ENCODE measurements around the gene TSPAN12. TPM values are rescaled to one million over a fixed set of nuclear protein-coding genes. Genes with fewer than 3 reads are reported as not detected.

The TSPAN12 gene
- total RNA-seq, 1 donor from 2014 or later: not detected

DNA sequence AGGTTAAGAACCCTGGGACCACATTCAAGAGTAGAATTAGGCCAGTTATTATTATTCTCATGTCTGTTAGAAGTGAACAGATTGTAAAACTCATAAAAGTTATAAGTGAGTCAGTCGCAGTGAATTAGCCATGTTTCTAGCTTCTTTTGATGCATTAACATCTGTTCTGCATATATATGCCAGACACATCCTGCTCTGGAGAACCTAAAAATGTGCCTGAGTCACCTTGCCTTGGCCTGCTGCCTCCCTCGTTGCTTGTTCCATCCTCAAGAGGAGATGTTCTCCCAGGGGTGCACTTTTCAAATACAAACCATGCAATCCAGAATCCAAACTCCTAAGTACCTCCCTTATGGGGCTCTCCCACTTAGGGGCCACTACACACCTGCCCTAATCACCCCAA is 14.8 kb downstream of the TSPAN12 start:
- intact Hi-C loops (cut with micrococcal nuclease): no loop called here

- intact Hi-C loops (cut with micrococcal nuclease): no loop called here
Measured at GRCh38 chr7:120842121-120842621, 15.8 kb downstream of the TSPAN12 start.

GRCh38 chr7:120841608-120842007 is 16.3 kb downstream of the TSPAN12 start:
- intact Hi-C loops (cut with micrococcal nuclease): no loop called here

- intact Hi-C loops (cut with micrococcal nuclease): no loop called here
Measured at GRCh38 chr7:120838281-120838682, 19.7 kb downstream of the TSPAN12 start.

DNA sequence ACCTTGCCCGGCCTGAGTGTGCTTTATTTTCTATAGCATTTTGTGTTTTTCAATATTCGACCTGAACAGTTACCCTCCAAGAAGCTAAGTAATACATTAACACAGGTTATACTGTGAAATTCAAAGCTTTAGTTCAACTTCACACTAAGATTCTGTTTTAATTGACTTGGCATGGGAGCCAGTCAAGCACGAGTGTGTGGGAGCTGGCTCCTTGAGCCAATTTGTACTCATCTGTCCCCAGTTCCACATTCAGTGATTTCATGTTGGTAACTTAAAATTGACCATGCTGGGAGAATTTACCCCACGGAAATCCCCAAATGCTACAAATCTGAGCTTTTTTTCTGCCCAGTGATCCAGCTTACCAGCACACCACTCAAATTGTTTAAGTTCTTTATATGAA is 20.3 kb downstream of the TSPAN12 start:
- intact Hi-C loops (cut with micrococcal nuclease): no loop called here

- intact Hi-C loops (cut with micrococcal nuclease): no loop called here
Measured at GRCh38 chr7:120836556-120837115, 21.3 kb downstream of the TSPAN12 start.

DNA sequence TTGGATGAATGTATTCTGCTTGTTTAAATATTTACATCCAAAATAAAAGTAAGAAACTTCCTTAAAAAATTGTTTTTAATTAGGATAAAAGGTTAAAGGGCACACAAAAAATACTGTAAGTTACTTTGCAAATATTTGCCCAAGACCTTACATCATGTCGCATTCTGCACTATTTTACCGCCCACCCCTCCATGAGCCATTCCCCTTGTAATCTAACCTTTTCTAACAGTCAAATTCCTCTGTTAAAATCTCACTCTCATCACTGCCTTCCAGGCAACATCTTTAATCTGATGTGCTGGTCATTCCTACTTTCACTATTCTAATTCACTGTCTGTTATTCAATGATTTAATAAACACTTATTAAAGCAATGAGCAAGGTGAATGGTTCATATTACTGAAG is 23.2 kb downstream of the TSPAN12 start:
- intact Hi-C loops (cut with micrococcal nuclease): no loop called here

GRCh38 chr7:120833546-120833945 is 24.4 kb downstream of the TSPAN12 start:
- intact Hi-C loops (cut with micrococcal nuclease): no loop called here

DNA sequence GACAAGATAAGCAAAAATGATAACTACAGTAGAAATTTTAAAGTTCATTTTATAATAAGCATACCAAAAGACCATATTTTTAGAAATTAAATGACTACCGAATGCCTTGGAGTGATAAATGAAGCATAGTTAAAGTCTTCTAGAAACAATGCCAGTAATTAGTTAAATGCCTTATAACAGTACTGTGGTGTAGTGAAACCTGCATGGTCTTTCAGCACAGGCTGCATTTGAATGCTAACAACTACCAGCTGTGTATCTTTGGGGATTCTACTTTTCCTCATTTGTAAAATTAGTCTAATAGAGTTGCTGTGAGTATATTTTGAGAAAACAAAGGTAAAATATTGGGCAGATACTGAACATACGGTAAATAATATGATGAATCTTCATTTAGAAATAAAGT is 25.1 kb downstream of the TSPAN12 start:
- intact Hi-C loops (cut with micrococcal nuclease): no loop called here

DNA sequence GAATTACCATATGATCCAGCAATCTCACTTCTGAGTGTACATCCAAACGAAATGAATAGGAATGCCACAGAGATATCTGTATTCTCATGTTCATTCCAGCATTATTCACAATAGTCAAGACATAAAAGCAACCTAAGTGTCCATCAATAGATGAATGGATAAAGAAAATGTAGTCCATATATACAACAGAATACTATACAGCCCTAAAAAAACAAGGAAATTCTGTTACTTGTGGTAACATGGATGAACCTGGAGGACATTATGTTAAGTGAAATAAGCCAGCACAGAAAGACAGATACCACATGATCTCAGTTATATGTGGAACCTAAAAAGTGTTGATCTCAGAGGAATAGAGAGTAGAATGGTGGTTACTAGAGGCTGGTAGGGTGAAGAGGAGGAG is 26.7 kb downstream of the TSPAN12 start:
- intact Hi-C loops (cut with micrococcal nuclease): no loop called here

- intact Hi-C loops (cut with micrococcal nuclease): no loop called here
Measured at GRCh38 chr7:120829487-120829886, 28.5 kb downstream of the TSPAN12 start.

DNA sequence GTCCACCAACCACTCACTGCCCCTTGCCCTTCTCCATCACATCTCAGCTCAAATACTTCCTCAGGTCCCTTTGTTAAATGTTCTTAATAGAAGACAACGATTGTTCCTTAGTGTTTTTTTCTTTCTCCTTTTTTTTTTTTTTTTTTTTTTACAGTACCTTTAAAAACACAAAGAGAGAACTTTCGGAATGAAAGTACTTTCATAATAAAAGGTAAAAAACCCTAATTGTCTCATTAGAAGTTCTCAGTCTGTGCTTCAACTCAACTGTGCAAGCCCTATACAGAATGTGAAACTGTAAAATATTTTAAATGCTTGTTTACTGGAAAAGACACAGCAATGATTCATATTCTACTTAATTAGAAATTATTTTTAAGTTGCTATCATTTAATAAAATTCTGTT is 29.4 kb downstream of the TSPAN12 start:
- intact Hi-C loops (cut with micrococcal nuclease): no loop called here

GRCh38 chr7:120827371-120828118 is 30.4 kb downstream of the TSPAN12 start:
- intact Hi-C loops (cut with micrococcal nuclease): no loop called here

GRCh38 chr7:120825576-120825975 is 32.4 kb downstream of the TSPAN12 start:
- intact Hi-C loops (cut with micrococcal nuclease): no loop called here

DNA sequence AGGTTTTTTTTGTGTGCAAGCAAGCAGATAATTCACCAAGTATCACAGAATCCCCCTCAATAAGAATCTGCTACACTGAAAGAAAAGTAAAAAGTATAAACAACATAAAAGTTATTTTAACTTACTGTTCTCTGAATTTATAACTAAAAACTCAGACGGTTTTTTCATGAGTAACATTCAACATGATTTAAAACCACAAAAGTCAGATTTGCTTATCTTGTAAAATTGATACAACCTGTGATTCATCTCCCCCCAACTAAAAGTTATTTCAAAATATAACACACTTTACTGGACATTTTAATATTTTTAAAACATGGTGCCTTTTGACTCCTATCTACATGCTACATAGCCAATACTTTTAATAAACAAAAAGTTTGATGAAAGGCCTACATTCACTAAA is 32.8 kb downstream of the TSPAN12 start:
- intact Hi-C loops (cut with micrococcal nuclease): no loop called here

- intact Hi-C loops (cut with micrococcal nuclease): no loop called here
Measured at GRCh38 chr7:120819861-120820260, 38.1 kb downstream of the TSPAN12 start.

DNA sequence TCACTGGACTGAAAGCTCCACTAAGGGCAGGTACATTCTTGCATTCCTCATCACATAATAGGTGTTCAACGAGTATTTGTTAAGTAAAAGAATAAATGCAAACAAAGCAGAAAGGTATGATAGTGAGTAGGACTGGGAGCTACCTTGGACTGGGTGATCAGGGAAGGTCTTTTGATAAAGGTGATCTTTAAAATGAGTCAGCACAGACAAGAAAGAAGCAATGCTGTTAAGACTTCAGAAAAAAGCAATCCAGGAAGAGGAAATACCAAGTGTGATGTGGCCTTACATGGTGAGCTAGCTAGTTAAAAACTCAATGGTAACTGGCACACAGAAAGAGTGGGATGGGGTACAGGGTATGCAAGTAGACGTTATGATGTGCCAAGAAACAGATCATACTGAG is 40.1 kb downstream of the TSPAN12 start:
- intact Hi-C loops (cut with micrococcal nuclease): no loop called here

- intact Hi-C loops (cut with micrococcal nuclease): no loop called here
Measured at GRCh38 chr7:120814253-120814939, 43.5 kb downstream of the TSPAN12 start.

DNA sequence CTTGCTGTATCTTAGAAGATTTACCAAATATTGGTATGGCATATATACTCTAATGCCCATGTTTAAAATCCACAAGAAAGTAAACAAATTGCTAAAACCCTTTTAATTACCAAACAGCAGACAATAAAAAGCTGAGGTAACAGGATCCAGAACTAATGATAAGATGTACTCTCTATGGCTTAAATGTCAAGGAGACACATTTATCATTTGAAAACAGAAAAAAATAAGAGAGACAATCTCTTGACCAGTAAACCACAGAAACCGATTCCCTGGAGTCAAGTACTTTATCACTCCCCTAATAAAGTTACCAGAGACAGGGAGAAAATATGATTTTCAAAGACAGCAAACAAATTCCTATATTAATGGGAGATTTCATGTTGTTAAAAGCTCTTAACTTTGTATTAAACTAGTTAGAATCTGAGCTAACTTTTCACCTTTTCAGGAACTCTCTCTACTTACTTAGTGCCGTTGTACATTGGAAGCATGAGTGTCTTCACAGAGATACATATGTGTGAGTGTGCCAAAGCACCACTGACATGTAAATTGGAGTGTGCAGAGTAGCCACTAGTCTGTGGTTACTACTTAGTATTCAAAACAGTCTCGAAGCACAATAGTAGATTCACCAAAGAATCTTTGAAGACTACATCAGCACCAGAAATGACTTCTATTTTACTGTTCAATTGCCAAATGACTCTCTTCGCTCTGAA is 44.2 kb downstream of the TSPAN12 start:
- intact Hi-C loops (cut with micrococcal nuclease): no loop called here

GRCh38 chr7:120813089-120813488 is 44.9 kb downstream of the TSPAN12 start:
- intact Hi-C loops (cut with micrococcal nuclease): no loop called here

DNA sequence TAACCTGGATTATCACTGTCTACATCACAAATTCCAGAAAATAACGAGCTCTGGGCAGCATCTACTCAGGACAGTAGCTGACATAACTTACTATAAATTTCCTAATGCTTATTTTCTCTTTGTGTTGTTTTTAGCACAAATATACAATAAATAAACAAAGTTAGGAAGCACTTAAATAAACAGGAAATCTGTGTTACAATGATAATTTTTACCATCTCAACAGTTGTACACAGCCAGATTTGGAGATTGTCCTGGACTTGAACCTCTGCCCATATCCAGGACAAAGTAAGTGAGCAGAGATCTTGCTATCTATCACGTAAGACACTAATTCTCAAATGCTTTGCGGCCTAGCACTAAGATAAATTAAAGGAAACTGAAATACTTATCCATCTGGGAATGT is 48.7 kb downstream of the TSPAN12 start:
- intact Hi-C loops (cut with micrococcal nuclease): loop anchor here (5.0 kb wide), 1 partner anchor 738 kb away; no protein-coding TSS in a partner anchor

DNA sequence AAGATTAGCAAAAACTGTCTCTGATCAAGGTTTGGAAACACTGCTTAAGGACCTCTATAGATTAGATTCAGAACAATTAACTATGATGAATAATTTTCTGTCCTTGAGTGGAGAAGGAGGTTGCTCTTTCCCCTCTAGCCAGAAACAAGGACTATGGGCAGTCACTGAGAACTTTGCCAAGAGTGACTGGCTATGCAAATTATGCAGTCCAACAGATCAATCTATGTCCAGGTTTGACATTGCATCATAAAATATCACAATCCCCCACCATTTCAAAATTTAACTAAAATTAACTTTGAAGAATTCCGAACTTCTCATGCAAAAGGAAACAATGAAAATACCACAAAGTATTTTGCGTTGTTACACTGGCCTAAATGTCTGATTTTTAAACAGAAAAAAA is 50.6 kb downstream of the TSPAN12 start:
- intact Hi-C loops (cut with micrococcal nuclease): loop anchor here (2.0 to 5.0 kb wide), 2 partner anchors 133 to 740 kb away; no protein-coding TSS in a partner anchor
